Hepatocyte (in vitro differentiated cells): ENCODE measurements around the gene KHDC1L. TPM values are rescaled to one million over a fixed set of nuclear protein-coding genes. Genes with fewer than 3 reads are reported as not detected.
"Not testable (repeated sequence)": the region's sequence is repeated elsewhere in the genome, so short reads cannot be mapped to it uniquely, and the experiment has no call there.

Source experiments
- DNase-seq: peaks from one replicate; pipeline ENCODE4 v3.0.0-alpha.2; 2016; ENCODE audit warnings: low spot score
- H2AFZ ChIP-seq: fragments of 200-600 bp; sonication (generic); 2 replicates; pipeline ENCODE4 v1.6.0; 2016; ENCODE audit warnings: antibody characterized with exemption, mild to moderate bottlenecking
- H3K27ac ChIP-seq: fragments of 200-600 bp; sonication (generic); 2 replicates; pipeline ENCODE4 v1.5.1; 2016; ENCODE audit warnings: mild to moderate bottlenecking
- H3K27me3 ChIP-seq: fragments of 200-600 bp; sonication (generic); 2 replicates; pipeline ENCODE4 v1.6.1; 2016
- H3K36me3 ChIP-seq: fragments of 200-600 bp; sonication (generic); replicated peaks from 2 replicates; pipeline ENCODE4 v1.5.1; 2016; ENCODE audit warnings: low read depth; ENCODE audit not compliant: insufficient read depth
- H3K4me1 ChIP-seq: fragments of 200-600 bp; sonication (generic); 2 replicates; pipeline ENCODE4 v1.5.1; 2016; ENCODE audit warnings: mild to moderate bottlenecking, moderate library complexity; ENCODE audit not compliant: insufficient read depth
- H3K4me2 ChIP-seq: fragments of 200-600 bp; sonication (generic); 2 replicates; pipeline ENCODE4 v1.6.0; 2016
- H3K4me3 ChIP-seq: fragments of 200-600 bp; sonication (generic); 2 replicates; pipeline ENCODE4 v1.5.1; 2016; ENCODE audit warnings: mild to moderate bottlenecking
- H3K79me2 ChIP-seq: fragments of 200-600 bp; sonication (generic); 2 replicates; pipeline ENCODE4 v1.6.0; 2017; ENCODE audit warnings: mild to moderate bottlenecking
- H3K9me2 ChIP-seq: fragments of 200-600 bp; sonication (generic); replicated peaks from 2 replicates; pipeline ENCODE4 v1.6.0; 2017; ENCODE audit warnings: mild to moderate bottlenecking; ENCODE audit not compliant: insufficient read depth
- H3K9me3 ChIP-seq: fragments of 200-600 bp; sonication (generic); 2 replicates; pipeline ENCODE4 v1.5.1; 2016; ENCODE audit warnings: low read depth, mild to moderate bottlenecking
- H4K20me1 ChIP-seq: fragments of 200-600 bp; sonication (generic); 2 replicates; pipeline ENCODE4 v1.6.0; 2016; ENCODE audit warnings: mild to moderate bottlenecking; ENCODE audit not compliant: insufficient read depth, poor library complexity, severe bottlenecking
- EZH2 ChIP-seq: fragments of 200-600 bp; sonication (generic); IDR thresholded peaks from 2 replicates; pipeline ENCODE4 v1.6.1; 2016; ENCODE audit warnings: antibody characterized with exemption, mild to moderate bottlenecking, borderline replicate concordance
- EZH2phosphoT487 ChIP-seq: fragments of 200-600 bp; sonication (generic); IDR thresholded peaks from one replicate; pipeline ENCODE4 v1.6.1; 2018; ENCODE audit warnings: antibody characterized with exemption, mild to moderate bottlenecking, low read depth, moderate library complexity; ENCODE audit not compliant: unreplicated experiment, severe bottlenecking
- WGBS: methylation state at CpG from one replicate; pipeline ENCODE4 v1.1.6; 2016; ENCODE audit warnings: low lambda C conversion rate; ENCODE audit errors: missing lambda C conversion rate; 5-methylcytosine and 5-hydroxymethylcytosine counted together
- polyA plus RNA-seq: library from polyadenylated mRNA; unstranded; fragments of >200 nt; fragmentation: Nextera tagmentation; extraction: Ambion mirVana; gene quantifications from 2 replicates; pipeline ENCODE4 v1.2.1, GENCODE V29; 2016
- total RNA-seq: library from RNA; depleted of rRNA; stranded (reverse); fragments of >200 nt; gene quantifications from 2 replicates; pipeline ENCODE4 v1.2.3, GENCODE V29; 2014
- TF ChIP-seq, protein P1 (sequence below): fragments of 200-600 bp; sonication (generic); IDR thresholded peaks from 2 replicates; pipeline ENCODE4 v1.5.1; 2016; ENCODE audit warnings: antibody characterized with exemption, mild to moderate bottlenecking; ENCODE audit not compliant: poor library complexity

KHDC1L gene, protein sequence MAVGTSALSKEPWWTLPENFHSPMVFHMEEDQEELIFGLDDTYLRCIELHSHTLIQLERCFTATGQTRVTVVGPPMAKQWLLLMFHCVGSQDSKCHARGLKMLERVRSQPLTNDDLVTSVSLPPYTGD
- total RNA-seq, result not detected in 2 replicates
- polyA plus RNA-seq, result 0.61 TPM in 1 of 2 replicates, not detected in the other

DNA sequence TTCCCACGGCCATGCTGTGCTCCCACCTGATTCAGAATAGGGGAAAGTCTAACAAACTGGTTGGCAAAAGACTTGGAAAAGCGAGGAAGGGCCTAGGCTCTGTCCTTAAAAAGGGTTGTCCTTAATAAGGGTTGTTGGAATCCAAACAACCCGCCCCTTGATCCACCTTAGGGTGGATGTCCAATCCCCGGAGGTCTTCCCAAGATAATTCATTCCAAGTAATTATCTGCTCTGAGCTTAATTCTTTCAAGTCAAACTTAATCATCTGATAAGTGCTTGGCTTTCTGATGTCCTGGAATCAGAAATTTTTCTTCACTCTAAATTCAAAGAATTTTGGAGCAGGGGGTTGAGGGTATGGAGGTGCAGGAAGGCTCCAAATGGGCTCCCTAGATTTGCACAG, at the start of gene KHDC1L:
TSS of gene KHDC1L (minus strand) at position 101 of the 400 bp plus-strand sequence. CDS start at position 13, 88 bp downstream.
- no peak within 1 kb of the TSS for H3K27ac ChIP-seq
- no peak within 1 kb of the TSS for H2AFZ ChIP-seq
- H3K4me2 ChIP-seq, result no peak within 1 kb of the TSS

DNA sequence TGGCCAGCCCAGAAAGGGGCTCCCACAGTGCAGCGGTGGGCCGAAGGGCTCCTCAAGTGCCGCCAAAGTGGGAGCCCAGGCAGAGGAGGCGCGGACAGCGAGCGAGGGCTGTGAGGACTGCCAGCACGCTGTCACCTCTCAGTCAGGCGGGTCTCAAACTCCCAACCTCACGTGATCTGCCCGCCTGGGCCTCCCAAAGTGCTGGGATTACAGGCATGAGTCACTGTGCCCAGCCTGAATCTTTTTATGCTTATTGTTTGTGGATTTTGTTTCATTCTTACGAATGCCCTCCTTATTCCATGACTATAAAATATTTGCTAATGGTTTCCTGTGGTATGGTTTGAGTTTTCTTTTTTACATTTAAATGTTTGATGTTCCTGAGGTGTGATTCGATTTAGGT, 44.0 kb upstream of the KHDC1L start:
- H4K20me1 ChIP-seq, result not testable (repeated sequence)
- 96% methylated on average over 13 of the region's 13 CpGs for WGBS

More for the DNA sequence above, at the start of gene KHDC1L:
- no peak for DNase-seq
- Histone ChIP-seq H3K4me1 (no peaks in the 10 kb centered on the region), H3K4me3 (no peak within 1 kb of the TSS), H3K27me3 (no peaks in the 10 kb centered on the region), H3K9me3 (no peaks in the 10 kb centered on the region), H3K9me2 (no peaks in the 10 kb centered on the region), H3K36me3 (no peaks in the 10 kb centered on the region), H3K79me2 (no peaks in the 10 kb centered on the region), H4K20me1 (no peaks in the 10 kb centered on the region)
- WGBS, result 96% methylated on average over 4 of the region's 4 CpGs
- no peak for TF ChIP-seq EZH2
- TF ChIP-seq EZH2phosphoT487, result no peak
- TF ChIP-seq, protein P1, sequence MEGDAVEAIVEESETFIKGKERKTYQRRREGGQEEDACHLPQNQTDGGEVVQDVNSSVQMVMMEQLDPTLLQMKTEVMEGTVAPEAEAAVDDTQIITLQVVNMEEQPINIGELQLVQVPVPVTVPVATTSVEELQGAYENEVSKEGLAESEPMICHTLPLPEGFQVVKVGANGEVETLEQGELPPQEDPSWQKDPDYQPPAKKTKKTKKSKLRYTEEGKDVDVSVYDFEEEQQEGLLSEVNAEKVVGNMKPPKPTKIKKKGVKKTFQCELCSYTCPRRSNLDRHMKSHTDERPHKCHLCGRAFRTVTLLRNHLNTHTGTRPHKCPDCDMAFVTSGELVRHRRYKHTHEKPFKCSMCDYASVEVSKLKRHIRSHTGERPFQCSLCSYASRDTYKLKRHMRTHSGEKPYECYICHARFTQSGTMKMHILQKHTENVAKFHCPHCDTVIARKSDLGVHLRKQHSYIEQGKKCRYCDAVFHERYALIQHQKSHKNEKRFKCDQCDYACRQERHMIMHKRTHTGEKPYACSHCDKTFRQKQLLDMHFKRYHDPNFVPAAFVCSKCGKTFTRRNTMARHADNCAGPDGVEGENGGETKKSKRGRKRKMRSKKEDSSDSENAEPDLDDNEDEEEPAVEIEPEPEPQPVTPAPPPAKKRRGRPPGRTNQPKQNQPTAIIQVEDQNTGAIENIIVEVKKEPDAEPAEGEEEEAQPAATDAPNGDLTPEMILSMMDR, result no peak

DNA sequence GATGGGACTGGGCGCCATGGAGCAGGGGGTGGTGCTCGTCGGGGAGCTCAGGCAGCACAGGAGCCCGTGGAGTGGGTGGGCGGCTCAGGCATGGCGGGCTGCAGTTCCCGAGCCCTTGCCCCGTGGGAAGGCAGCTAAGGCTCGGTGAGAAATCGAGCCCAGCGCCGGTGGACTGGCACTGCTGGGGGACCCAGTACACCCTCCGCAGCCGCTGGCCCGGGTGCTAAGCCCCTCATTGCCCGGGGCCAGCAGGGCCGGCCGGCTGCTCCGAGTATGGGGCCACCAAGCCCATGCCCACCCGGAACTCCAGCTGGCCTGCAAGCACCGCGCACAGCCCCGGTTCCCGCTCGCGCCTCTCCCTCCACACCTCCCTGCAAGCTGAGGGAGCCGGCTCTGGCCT, 43.6 kb upstream of the KHDC1L start:
- not testable (repeated sequence) for H3K4me2 ChIP-seq, H3K36me3 ChIP-seq, H3K9me3 ChIP-seq, H3K4me3 ChIP-seq, H2AFZ ChIP-seq, H3K79me2 ChIP-seq, H3K27ac ChIP-seq, H3K27me3 ChIP-seq, H3K9me2 ChIP-seq, H4K20me1 ChIP-seq, H3K4me1 ChIP-seq, DNase-seq
- WGBS, result 92% methylated on average over 19 of the region's 27 CpGs

More for the DNA sequence above, 44.0 kb upstream of the KHDC1L start:
- H3K9me3 ChIP-seq, H3K27me3 ChIP-seq, H3K79me2 ChIP-seq, H3K27ac ChIP-seq, DNase-seq, H3K9me2 ChIP-seq, H3K4me2 ChIP-seq, H3K4me3 ChIP-seq, H2AFZ ChIP-seq, H3K4me1 ChIP-seq, H3K36me3 ChIP-seq: not testable (repeated sequence)

DNA sequence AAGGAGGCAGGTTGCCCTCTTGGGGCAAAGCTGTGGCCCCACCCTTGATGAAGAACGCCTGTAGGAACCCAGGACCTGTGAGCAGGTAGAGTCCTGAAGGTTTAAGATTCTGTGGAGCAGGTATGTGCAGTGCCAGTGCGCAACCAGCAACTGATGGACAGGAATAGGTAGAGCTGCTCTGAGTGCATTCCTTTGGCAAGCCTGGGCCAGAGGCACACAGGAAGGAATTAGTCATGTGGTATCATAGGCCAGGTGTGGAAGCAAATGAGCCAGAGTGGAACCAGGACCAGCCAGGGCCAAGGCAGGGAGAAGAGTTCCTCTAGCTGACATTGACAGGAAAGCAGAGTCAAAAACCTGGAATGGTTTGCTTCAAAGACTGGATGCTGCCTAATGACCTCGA, 39.1 kb upstream of the KHDC1L start:
- Histone ChIP-seq H3K36me3 (no peaks in the 10 kb centered on the region), H3K9me3 (no peaks in the 10 kb centered on the region), H3K27me3 (no peaks in the 10 kb centered on the region), H3K9me2 (no peaks in the 10 kb centered on the region), H3K4me3 (no peak overlapping the region), H3K4me1 (peaks cover 11% of the 10 kb centered on the region), H3K79me2 (no peaks in the 10 kb centered on the region), H3K27ac (no peak overlapping the region), H2AFZ (no peak overlapping the region), H3K4me2 (no peak overlapping the region), H4K20me1 (no peaks in the 10 kb centered on the region)
- peak; percentile 7 for DNase-seq
- WGBS, result 90% methylated on average over 3 of the region's 3 CpGs
- TF ChIP-seq EZH2 (no peak), EZH2phosphoT487 (no peak)
- TF ChIP-seq, protein P1, result no peak
